Body of pancreas (tissue), 4 donors: ENCODE results near the gene ZBTB16. TPM values are rescaled to one million over a fixed set of nuclear protein-coding genes. Genes with fewer than 3 reads are reported as not detected.
A peak's percentile ranks its signal among the peaks of the same experiment; 100 is the strongest.

Experiments
- ATAC-seq: fragments of 150-250 bp; one replicate; pipeline ENCODE4 v1.9.1; 2016
- DNase-seq, 4 donors: peaks; one replicate each; pipeline ENCODE4 v3.0.0-alpha.2; 2019
- H3K27ac ChIP-seq, 4 donors: fragments of 200-600 bp; sonication (generic); 1 replicate in 3 of 4; 2 replicates in 1 of 4; pipeline versions ENCODE4 v1.5.1 to v1.6.1; 2016 to 2019; ENCODE audit warnings: mild to moderate bottlenecking in 1 of 4, mixed read lengths in 1 of 4, moderate library complexity in 1 of 4
- H3K27me3 ChIP-seq, 2 donors: fragments of 200-600 bp; sonication (generic); one replicate each; pipeline ENCODE4 v1.6.0; 2016; ENCODE audit warnings: mild to moderate bottlenecking in 1 of 2
- H3K36me3 ChIP-seq, 2 donors: fragments of 200-600 bp; sonication (generic); replicated peaks in 1 of 2; 2 replicates each; pipeline ENCODE4 v1.5.1; 2016; ENCODE audit warnings: low read depth in 2 of 2; ENCODE audit not compliant: insufficient read depth in 1 of 2
- H3K4me1 ChIP-seq: fragments of 200-600 bp; sonication (generic); one replicate; pipeline ENCODE4 v1.6.0; 2016
- H3K4me3 ChIP-seq, 2 donors: fragments of 200-600 bp; sonication (generic); 1 replicate in 1 of 2; 2 replicates in 1 of 2; pipeline ENCODE4 v1.5.1; 2016 to 2019
- H3K9me3 ChIP-seq, 3 donors: fragments of 200-600 bp; sonication (generic); 1 replicate in 2 of 3; 2 replicates in 1 of 3; pipeline ENCODE4 v1.5.1; 2016
- POLR2A ChIP-seq, 3 donors: fragments of 450-650 bp; IDR thresholded peaks; one replicate each; pipeline ENCODE4 v1.6.1; 2016; ENCODE audit warnings: antibody characterized with exemption in 3 of 3, mild to moderate bottlenecking in 2 of 3
- WGBS, 2 donors: methylation state at CpG; one replicate each; pipeline ENCODE4 v1.1.5; 2017; 5-methylcytosine and 5-hydroxymethylcytosine counted together
- intact Hi-C: fragments of 100-400 bp; cut with DNase I; formaldehyde crosslinking; loops from one replicate; pipeline ENCODE4 v1.15.1; 2023
- total RNA-seq, 2 donors: library from RNA; depleted of rRNA; stranded (reverse); fragments of >200 nt; gene quantifications; one replicate each; pipeline ENCODE4 v1.1.0, GENCODE V29; 2016
- TF ChIP-seq, protein P1 (sequence below), 7 experiments: fragments of 450-650 bp in 4 of 7; fragments of 200-600 bp in 3 of 7; sonication (generic) in 3 of 7; IDR thresholded peaks; one replicate each; pipeline ENCODE4 v1.5.1; 2016 to 2019; ENCODE audit warnings: antibody characterized with exemption in 7 of 7

ZBTB16 gene
- total RNA-seq, 2 donors from 2014 or later: 96.5 to 150 TPM

DNA sequence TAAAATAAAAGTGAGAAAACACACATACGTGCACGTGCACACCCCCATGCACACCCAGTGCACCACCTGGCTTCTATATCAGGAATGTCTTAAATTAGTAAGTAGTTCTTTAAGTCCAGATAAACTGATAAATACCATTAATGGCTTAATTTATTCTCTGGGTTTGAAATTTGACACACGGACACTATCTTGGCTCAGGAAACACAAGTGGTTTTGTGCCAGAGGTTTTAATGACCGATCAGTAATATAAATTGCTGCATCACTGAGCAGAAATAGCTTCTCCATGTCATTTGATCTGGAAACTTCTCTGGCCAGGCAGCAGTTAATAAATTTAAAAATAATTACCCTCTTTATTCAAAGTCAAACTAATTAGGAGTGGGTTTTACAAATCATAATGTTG, 135.2 kb downstream of the ZBTB16 start:
- DNase-seq: no peak
- 50 to 59% methylated on average over 4 of the region's 4 CpGs for WGBS, 2 donors
- no peak for TF ChIP-seq POLR2A (IDR thresholded peaks at IDR 0.05)
- TF ChIP-seq, protein P1, sequence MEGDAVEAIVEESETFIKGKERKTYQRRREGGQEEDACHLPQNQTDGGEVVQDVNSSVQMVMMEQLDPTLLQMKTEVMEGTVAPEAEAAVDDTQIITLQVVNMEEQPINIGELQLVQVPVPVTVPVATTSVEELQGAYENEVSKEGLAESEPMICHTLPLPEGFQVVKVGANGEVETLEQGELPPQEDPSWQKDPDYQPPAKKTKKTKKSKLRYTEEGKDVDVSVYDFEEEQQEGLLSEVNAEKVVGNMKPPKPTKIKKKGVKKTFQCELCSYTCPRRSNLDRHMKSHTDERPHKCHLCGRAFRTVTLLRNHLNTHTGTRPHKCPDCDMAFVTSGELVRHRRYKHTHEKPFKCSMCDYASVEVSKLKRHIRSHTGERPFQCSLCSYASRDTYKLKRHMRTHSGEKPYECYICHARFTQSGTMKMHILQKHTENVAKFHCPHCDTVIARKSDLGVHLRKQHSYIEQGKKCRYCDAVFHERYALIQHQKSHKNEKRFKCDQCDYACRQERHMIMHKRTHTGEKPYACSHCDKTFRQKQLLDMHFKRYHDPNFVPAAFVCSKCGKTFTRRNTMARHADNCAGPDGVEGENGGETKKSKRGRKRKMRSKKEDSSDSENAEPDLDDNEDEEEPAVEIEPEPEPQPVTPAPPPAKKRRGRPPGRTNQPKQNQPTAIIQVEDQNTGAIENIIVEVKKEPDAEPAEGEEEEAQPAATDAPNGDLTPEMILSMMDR (IDR thresholded peaks at IDR 0.05): peak in 1 of 7 experiments; percentile 7
- Histone ChIP-seq H3K27me3 (no peaks in the 10 kb centered on the region), H3K27ac (peak overlapping the region in 3 of 4 donors; percentile 9 to 82 (median 80)), H3K4me1 (peaks cover 63% of the 10 kb centered on the region), H3K9me3 (no peaks in the 10 kb centered on the region), H3K4me3 (no peak overlapping the region), H3K36me3 (peaks cover 6 to 9% of the 10 kb centered on the region in 2 donors)
- ATAC-seq: no peak
- intact Hi-C loops: no loop called here

DNA sequence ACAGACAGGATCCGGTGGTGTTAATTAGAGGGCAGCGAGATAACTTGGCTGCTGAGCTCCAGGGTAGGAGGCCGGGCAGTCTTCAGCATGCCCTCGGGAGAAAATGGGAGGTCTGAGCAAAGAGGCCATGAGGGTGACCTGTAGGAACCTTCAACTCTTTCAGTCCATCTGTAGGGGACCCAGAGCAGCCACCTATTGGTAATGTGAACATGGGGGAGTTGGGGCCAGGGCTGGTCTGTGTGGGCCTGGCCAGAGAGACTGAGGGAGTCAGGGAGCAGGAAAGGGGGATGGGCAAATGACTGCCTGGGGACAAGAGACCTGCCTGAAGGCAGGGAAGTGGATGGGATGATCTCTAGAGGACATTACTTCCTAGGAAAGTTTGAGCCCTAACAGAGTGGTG, 135.6 kb downstream of the ZBTB16 start:
- Histone ChIP-seq H3K27ac (peak overlapping the region in 3 of 4 donors; percentile 9 to 82 (median 80)), H3K36me3 (peaks cover 5 to 9% of the 10 kb centered on the region in 2 donors), H3K9me3 (no peaks in the 10 kb centered on the region), H3K27me3 (no peaks in the 10 kb centered on the region), H3K4me1 (peaks cover 63% of the 10 kb centered on the region), H3K4me3 (no peak overlapping the region)
- no peak for TF ChIP-seq POLR2A (IDR thresholded peaks at IDR 0.05)
- TF ChIP-seq, protein P1 (IDR thresholded peaks at IDR 0.05): no peak
- intact Hi-C loops: no loop called here
- no peak for DNase-seq
- ATAC-seq: no peak
- WGBS, 2 donors: 82% methylated on average over 4 of the region's 4 CpGs

DNA sequence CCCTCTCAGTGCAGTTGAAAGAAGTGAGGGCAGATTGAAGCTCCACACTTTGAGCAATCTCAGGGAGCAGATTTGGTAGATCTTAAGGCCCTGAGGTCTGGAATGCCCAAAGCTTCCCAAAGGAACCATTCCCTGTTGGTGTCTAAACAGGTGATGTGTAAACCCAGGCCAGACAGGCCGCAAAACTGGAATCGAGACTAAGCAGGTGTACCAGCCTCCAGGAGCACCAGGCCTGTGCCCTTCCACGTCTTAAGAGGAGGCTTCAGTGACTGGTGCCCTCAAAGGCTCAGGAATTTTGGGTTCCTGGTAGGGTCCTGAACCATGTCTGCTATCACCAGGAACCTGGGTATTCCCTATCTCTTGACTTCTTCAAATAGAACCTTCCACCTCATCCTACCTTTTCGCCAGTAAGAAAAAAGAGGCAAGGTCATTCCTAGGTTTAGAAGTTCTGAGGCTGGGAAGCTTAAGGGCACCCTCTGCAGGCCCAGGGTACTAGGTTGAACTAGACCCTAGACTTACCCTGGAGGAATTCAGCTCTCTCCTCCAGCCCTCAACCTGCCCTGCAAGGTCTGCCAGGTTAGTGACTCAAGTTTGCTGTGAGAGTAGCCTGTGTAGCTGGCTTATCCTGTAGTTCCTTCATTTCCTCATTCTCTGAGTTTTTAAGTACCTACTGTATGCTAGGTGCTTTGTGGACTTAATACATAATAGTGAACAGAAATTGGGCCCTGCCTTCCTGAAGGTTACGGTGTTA, 136.6 kb downstream of the ZBTB16 start:
- WGBS, 2 donors: 77 to 86% methylated on average over 4 to 5 of the region's 5 CpGs
- no peaks in the 10 kb centered on the region for H3K9me3 ChIP-seq
- TF ChIP-seq, protein P1 (IDR thresholded peaks at IDR 0.05): no peak
- TF ChIP-seq POLR2A (IDR thresholded peaks at IDR 0.05): no peak
- peaks cover 63% of the 10 kb centered on the region for H3K4me1 ChIP-seq
- H3K27me3 ChIP-seq: no peaks in the 10 kb centered on the region
- DNase-seq: peak in 3 of 4 donors; percentile 48 to 64 (median 52)
- peaks cover 0 to 2% of the 10 kb centered on the region in 2 donors for H3K36me3 ChIP-seq
- intact Hi-C loops: no loop called here
- H3K4me3 ChIP-seq: no peak overlapping the region
- peak; percentile 53 for ATAC-seq
- H3K27ac ChIP-seq: peak overlapping the region; percentile 60 to 83 (median 81)

DNA sequence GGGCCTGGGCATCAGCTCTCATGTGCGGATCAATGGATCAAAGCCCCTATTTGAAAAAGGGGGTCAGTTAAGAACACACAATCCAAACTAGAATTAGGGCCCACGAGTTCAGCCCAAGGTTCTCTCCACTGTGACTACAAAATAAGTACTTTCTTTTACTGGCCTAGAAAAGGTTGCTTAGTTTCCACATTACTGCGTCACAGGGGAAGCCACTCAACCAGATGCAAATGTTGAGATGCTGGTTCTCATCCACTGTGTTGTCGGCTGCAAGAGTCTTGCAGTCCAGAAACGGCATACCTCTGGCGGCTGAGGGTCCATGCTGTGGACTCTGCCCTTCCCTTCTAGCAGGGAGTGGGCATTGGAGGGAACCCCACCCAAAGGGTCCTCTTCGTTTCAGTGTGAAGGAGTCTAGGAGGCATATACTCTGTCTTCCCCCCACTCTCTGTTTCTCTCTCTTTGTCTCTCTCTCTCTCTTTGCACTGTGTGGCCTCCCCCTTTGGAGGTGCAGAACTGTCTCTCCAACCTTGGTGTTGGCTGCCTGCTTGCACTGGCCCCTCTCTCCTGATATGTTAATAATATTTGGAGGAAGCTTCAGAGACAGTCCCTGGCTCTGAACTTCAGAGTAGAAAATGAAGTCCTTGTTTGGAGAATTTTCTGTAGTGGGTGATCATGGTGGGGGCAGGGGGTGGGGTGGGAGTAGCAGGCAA, 137.6 kb downstream of the ZBTB16 start:
- H3K27ac ChIP-seq: peak overlapping the region; percentile 66 to 83 (median 81)
- DNase-seq (no peak), ATAC-seq (no peak)
- H3K36me3 ChIP-seq: peaks cover 0 to 2% of the 10 kb centered on the region in 2 donors
- no peaks in the 10 kb centered on the region for H3K27me3 ChIP-seq
- WGBS, 2 donors: 64 to 65% methylated on average over 7 of the region's 7 CpGs
- H3K4me1 ChIP-seq: peaks cover 63% of the 10 kb centered on the region
- no peak for TF ChIP-seq POLR2A (IDR thresholded peaks at IDR 0.05)
- TF ChIP-seq, protein P1 (IDR thresholded peaks at IDR 0.05): no peak
- intact Hi-C loops: no loop called here
- H3K9me3 ChIP-seq: no peaks in the 10 kb centered on the region
- no peak overlapping the region for H3K4me3 ChIP-seq
